Occipital lobe (tissue), 2 donors: ENCODE data around the gene NCOA5. TPM values are rescaled to one million over a fixed set of nuclear protein-coding genes. Genes with fewer than 3 reads are reported as not detected.
"Not testable (repeated sequence)": the region's sequence is repeated elsewhere in the genome, so short reads cannot be mapped to it uniquely, and the experiment has no call there.

Source experiments
- DNase-seq: peaks from one replicate; lab custom pipeline; 2025; lab: John Stamatoyannopoulos, UW
- total RNA-seq: library from RNA; depleted of rRNA; stranded (reverse); fragments of >200 nt; gene quantifications from one replicate; pipeline ENCODE4 v1.2.3, GENCODE V29; 2014

Gene NCOA5
- total RNA-seq, 1 donor from 2014 or later: 20.4 TPM

DNA sequence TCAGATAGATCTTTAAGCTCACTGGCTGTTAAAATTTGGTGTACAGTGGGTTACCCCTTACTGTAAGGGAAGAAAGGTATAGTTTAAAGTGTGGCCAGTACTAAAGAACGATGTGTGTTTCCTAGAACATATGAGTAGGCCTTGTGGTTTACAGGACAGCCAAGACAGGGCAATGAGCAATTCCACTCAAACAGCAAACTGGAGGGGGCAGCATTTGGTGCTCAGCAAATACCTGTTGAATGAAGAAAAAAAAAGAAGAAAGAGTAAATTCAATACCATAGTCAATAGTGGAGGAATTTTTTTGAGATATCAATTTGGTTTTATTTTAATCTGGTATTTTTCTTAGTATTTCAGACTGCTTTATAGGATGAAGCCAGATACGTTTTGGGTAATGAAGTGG, 3.8 kb upstream of the NCOA5 start:
- no peak for DNase-seq

DNA sequence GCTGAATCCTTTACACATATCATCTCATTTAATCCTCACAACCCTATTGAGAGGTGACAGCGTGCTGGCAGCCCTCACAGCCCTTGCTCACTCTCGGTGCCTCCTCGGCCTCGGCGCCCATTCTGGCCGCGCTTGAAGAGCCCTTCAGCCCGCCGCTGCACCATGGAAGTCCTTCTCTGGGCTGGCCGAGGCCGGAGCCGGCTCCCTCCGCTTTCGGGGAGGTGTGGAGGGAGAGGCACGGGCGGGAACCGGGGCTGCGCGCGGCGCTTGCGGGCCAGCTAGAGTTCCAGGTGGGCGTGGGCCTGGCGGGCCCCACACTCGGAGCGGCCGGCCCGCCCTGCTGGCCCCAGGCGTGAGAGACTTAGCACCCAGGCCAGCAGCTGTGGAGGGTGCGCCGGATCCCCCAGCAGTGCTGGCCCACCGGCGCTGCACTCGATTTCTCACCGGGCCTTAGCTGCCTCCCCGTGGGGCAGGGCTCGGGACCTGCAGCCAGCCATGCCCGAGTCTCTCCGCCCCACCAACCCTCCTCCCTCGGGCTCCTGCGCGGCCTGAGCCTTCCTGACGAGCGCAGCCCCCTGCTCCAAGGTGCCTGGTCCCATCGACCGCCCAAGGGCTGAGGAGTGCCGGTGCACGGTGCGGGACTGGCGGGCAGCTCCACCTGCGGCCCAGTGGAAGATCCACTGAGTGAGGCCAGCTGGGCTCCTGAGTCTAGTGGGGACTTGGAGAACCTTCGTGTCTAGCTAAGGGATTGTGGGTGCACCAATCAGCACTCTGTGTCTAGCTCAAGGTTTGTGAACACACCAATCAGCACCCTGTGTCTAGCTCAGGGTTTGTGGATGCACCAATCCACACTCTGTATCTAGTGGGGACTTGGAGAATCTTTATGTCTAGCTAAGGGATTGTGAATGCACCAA, 2.1 kb upstream of the NCOA5 start:
- not testable (repeated sequence) for DNase-seq

DNA sequence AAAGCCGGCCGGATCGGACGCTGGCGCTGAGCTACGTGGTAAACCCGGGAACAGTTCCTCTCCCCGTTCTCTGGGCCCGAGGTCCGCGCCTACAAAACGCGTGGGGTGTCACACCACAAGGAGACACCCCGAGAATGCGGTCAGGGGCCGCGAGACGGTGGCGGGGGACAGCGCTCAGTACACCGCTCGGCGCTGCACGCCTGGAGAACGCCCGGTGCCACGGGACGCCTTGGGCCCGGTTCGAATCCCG, 670 bp downstream of the NCOA5 start:
- DNase-seq: no peak

DNA sequence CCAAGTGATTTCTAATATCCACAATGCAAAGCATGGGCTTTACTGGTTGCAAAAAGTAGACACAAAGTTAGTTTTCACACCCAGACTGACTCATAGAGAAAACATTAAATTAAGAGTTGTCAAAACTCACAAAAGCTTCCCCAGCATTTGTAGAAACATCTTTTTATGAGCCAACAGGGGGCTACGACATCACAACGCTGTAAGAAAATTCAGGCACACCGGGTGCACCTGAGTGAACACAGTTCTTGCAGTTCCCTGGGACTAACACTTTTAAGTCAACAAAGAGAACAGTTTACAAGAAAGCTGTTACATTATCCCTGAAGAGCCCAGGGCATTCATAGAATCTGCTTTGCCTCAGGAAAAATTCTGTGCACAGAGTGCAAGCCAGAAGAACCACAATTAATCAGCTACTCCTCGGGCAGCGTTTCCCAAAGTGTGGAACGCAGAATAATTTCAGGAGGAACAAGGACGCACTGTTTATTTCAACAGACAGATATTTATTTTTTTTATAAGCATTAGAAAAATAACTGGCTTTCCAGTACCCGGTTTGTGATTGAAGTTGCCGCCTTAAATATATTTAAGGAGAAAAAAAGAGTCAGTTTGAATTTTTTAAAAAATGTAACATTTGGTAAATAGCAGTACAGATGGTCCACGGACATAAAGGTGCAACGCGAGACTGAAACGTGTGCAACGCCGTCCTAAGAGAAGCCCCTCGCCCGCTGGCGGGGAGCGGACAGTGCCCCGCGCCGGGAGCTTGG, 1.2 kb downstream of the NCOA5 start:
- DNase-seq: no peak

DNA sequence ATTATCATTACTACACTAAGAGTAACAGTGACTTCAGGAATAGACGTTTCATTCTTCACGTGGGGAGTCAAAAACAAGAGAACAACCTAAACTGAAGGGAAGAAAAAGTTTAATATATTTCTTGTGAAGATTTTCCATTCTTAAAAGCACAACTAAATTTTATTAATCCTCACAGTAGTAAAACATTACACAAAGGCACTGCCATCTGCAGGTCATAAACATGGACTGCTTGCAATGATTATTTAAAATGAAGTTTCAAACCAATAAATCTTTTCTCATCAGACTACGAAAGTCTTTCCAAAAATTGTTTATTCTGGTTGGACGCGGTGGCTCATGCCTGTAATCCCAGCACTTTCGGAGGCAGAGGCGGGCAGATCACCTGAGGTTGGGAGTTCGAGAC, 2.6 kb downstream of the NCOA5 start:
- DNase-seq: no peak

DNA sequence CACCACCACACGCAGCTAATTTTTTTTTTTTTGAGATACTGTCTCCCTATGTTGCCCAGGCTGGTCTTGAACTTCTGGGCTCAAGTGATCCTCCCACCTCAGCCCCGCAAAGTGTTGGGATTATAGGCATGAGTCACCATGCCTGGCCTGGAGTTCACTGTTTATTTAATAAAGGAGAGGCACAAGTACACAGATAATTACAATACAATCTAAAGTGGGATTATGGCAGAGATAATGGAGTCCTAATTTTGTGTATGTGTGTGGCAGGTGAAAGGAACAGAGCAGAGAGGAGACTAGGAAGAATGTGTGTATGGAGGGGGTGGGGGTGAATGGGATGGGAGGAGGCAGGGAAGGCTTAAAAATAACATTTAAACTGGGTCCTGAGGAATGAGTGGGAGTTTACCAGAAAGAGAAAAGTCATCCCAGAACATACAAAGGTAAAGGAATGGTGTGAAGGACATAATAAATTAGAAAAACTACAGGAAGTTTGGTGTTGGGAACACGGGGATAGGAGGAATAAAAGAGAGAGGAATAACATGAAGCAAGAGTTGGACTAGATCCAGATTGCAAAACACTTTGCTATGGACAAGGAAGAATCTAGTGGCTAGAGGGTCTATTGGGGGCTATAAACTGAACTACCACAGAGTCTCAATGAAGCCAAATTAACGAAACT, 4.4 kb downstream of the NCOA5 start:
- no peak for DNase-seq

DNA sequence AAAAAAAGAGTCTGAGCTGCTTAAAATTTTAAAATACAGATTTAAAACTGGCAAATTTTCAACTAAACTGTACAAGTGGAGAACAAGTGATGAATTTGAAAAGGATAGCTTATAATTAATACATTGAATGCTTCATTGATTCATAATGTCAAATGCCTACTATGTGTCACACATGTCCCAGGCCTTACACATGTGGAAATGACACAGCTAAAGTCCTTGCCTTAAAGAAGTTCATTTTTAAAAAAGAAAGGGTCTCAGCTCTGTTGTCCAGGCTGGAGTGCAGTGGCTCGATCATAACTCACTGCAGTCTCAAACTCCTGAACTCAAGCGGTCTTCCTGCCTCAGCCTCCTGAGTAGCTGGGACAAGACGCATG, 5.0 kb downstream of the NCOA5 start:
- DNase-seq: no peak

DNA sequence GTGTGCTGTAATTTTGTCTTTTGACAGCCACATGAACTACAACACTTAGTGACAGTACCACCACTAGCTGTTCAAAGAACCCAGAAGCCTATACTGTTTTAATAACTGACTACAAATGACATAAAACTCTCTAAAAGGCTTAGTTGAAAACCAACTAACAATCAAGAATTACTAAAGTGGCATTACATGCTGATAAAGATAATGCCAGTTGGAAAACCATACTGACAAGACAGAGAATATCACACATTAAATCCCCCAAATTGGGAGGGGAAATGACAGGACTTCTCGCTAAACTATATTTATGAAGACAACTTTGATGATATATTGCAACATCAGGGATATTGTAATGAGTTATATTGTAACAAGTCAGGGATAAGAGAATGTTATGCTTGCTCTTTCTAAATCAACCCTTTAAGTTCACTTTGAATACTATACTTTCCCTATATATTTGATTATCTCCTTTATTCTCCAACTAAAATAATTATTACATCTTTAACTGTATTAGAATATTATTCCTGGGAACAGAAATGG, 6.2 kb downstream of the NCOA5 start:
- no peak for DNase-seq

DNA sequence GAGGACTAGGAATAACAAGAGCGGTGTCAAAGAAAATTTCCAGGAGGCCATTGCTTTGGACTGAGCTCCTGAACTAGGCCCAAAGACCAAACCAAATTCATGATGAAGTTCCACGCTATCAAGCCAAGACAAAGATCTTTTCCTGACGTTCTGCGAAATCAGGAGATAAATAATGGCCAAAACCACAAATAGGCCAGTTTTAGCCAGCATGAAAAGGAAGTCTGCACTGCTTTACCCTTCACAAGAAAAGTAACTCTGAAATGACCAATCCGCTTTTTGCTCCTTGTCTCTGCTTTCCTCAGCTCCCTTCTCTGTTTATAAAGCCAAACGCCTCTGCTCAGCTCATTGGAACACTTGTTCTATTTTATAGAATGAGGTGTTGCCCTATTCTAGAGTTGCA, 6.7 kb downstream of the NCOA5 start:
- no peak for DNase-seq

DNA sequence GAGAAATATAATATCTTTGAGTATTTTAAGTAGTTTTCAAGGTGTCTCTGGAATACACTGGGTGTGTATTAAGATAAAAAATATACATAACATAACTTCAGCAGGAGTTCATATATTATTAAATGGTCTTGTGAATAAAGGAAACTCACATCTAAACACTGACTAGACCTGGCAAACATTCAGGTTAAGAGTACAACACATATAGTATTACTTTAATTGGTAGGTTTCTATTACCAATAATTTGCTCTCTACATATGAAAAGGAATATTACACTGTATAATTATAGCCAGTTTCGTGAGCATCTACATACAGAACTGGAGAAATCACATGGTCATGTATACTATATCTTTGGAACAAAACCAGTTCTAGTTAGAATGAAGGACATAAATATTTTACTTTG, 8.7 kb downstream of the NCOA5 start:
- DNase-seq: no peak

DNA sequence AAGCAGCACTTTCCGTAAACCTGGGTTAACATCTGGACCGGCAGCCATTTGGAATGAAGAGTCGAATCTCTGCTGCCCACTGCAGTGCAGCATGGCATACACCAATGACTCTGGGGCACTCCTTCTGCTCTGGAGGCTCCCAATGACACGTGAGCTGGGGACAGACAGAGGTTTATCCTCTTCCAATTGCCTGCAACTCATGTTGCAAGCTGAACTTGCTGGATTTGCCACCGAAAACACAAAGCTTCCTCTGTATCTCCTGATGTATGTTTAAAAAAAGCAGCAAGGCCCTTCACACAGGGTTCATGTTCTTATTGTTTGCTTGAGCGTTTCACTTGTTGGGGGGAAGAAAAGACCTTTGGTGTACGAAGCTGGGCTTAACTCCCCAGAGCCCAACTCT, 10.8 kb downstream of the NCOA5 start:
- DNase-seq: no peak

DNA sequence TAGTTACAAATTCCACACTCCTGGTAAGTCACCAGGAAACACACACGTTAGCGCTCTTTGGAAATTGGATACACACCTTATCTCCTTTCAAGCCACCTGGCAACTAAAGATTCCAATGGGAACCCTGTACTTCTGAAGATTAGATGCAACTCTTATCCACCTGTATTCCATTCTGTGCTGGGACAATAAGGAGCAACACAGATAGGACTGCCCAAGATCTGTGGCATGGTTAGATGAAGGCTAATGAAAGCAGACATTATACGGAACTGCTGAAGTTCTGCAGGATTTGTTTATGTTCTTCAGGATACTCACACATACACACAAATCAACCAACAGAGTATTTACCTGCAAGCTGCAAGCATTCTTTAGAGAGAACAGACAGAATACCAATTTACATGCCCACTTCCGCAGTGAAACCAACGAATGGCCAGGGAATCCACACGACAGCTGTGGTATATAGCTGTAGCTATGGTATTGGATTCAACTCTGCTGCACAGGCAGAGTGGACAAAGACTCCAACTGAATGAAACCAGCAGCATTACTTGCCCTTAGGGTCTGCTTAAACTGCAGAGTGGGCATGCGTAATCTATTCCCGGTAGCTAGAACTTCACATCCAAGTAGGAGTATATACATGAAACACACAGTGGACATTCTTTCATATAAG, 12.0 kb downstream of the NCOA5 start:
- no peak for DNase-seq

DNA sequence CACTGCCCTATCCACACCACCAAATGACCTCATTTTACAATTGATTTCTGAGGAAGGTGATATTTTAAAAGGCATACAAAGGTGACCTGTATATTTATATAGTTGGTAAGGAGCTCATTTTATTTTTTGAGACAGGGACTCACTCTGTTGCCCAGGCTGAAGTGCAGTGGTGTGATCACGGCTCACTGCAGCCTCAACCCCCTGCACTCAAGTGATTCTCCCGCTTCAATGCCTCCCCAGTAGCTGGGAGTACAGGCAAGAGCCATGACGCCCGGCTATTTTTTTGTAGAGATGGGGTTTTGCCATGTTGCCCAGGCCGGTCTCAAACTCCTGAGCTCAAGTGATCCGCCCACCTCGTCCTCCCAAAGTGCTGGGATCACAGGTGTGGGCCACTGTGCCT, 13.0 kb downstream of the NCOA5 start:
- no peak for DNase-seq

DNA sequence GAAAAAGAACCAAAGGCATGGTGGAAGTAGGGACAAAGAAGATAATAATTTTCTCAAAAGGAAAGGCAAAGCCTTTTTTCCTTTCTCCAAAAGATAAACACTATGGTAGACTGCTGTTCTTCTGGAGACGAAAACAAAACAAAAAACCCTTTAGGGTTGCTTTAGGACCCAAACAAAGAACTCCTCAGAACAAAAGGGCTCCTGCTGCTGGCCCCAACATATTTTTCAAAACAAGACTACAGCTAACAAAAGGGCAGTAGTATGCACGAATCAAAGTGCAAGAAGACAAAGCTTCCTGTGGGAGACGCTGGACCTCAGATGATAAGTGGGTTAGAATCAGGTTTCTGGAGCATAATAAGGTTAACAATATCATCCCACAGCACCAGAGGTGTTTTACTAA, 15.8 kb downstream of the NCOA5 start:
- DNase-seq: no peak

DNA sequence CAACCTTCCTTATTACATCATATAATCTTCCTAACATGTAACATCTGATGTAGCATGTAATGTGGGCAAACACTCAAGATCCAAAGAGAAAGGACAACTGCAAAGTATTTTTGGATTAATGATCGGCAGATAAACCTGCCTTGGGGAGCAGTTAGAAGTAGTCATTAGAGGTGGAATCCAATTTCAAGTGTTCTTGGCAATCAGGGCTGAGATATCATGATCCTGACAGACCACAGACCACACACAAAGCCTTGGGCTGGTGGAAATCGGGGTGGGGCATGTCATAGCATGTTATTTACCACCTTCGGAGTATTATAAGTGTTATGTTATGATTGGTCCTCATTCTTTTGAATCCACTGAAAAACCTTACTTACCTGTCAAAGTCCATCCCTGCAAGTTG, 16.3 kb downstream of the NCOA5 start:
- no peak for DNase-seq

DNA sequence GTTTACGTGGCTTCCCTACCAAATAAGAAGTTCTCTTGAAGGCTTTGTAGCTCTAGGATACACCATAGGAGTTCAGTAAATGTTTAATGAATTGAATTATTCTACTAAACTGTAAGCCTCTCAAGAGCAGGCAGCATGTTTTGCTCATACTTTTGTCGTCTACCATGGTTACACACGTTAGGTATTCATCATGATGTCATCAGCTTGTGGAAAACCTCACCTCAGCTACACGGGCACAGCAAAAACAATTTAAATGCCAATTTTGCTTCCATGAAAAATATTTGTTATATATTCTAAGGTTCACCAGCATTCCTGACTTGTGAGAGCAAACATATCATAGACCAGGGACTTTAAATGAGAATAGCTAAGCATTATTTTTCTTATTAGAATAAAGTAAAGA, 16.7 kb downstream of the NCOA5 start:
- no peak for DNase-seq

DNA sequence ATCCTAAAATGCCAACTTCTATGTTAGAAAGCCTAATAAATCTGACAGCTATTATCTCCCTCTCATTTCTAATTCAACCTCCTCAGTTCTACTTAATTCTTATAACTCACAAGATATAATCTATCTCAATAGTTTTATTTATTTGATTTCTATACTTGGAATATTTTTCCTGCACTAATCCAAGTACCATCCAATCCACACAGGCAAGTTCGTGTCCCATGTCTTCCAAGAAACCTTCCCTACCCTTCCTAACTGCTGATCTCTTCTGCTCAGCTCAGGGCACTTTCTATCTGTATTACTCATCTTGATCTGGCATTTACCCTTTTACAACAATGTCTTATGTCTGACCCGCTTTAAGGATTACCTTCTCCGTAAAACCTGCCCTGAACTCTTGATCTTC, 18.2 kb downstream of the NCOA5 start:
- no peak for DNase-seq

DNA sequence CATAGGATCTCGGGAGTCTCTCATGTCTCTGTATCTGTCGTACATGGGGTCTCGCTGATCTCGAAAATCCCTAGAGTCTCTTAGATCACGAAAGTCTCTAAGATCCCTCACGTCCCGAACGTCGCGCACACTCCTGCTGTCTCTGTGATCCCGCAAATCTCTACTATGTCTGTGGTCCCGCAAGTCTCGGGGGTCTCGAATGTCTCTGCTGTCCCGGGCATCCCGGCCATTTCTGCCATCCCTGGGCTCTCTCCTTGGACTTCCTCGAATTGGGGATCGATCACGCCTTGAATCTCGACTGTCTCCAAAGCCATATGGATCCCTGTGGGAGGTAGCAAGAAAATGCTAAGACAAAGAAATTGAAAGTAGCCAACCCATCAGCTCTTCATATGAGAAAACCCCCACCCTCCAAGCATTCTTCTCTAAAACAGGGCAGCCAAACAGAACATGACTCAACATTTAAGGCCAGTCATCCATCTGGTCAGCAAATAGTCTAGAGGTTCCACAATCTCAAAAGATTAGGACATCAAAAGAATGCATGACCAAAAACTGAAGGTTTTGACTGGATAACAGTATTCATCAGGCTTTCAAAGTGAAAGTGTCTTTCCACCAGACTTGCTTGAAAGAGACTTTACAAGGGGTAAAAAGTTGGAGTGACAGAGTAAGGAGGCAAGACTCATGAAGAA, 19.4 kb downstream of the NCOA5 start:
- no peak for DNase-seq

DNA sequence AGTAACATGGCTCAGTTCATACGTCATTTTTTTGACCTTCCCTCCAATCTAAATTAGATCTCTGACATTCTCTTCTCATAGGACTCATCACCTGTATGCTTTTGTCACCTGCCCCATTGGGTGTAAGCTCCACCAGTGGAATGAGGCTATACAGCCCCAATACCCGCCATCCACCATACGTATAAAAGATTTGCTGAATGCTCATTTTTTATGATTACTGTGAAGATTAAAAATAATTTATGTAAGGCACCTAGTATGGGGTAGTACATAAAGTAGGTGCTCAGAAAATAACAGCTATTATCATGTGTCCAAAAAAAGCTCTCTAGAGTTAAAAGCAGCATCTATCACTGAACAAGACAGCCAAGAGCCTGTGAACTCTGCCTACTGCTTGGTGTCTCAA, 24.1 kb downstream of the NCOA5 start:
- no peak for DNase-seq

DNA sequence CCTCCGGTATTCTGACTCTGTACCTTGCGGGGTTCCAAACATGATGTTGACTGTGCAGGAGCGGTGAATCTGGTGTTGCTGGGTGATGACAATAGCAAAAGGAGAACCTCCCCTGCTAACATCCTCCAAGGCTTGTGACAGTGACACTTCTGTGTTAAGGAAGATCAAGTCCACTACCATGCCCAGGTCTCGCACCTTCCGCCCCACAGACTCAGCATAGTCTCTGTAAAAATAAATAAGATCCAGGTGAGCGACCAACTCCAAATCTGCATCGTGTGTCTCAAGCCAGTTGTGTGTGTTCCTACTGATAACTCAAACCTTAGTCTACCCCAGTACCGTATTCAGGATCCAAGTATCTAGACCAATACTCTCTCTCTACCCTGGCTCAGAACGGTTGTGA, 24.8 kb downstream of the NCOA5 start:
- DNase-seq: no peak

DNA sequence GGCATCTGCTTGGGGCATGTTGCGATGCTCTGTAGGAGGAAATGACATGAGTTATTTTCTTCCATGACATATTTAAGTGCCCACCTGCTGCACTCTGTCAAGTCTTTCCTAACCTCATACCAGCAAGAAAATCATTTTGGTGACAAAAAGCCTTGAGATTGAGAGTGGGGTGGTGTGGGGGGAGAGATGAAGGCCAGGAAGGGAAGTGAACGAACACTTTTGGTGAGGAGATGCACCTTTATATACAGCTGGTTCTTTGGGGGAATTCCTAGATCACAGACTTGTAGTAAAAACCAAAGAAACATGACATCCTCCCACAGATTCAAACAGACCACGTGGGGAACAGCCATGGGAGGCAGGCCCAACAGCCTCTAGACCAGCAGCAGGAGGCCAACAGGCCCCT, 26.1 kb downstream of the NCOA5 start:
- DNase-seq: no peak
